HG03575 (cell line): ENCODE measurements around the gene CELF5.
"Not testable (repeated sequence)": the region's sequence is repeated elsewhere in the genome, so short reads cannot be mapped to it uniquely, and the experiment has no call there.

ENCODE experiments used
- ATAC-seq: cut with Tn5 transposase; IDR thresholded peaks from one replicate; pipeline ENCODE4 v1.9.1; 2021; ENCODE audit not compliant: unreplicated experiment, insufficient number of reproducible peaks, low FRiP score; ENCODE audit errors: extremely low read depth

The CELF5 gene

GRCh38 chr19:3283886-3284657 is 59.6 kb downstream of the CELF5 start:
- no peak for ATAC-seq

- ATAC-seq: no peak
Observed at GRCh38 chr19:3284759-3285646, 60.5 kb downstream of the CELF5 start.

GRCh38 chr19:3285647-3286176 is 61.3 kb downstream of the CELF5 start:
- ATAC-seq: no peak

GRCh38 chr19:3287814-3288213 is 63.4 kb downstream of the CELF5 start:
- ATAC-seq: no peak

GRCh38 chr19:3288437-3288836 is 64.0 kb downstream of the CELF5 start:
- not testable (repeated sequence) for ATAC-seq

- no peak for ATAC-seq
Observed at GRCh38 chr19:3289971-3290569, 65.6 kb downstream of the CELF5 start.

GRCh38 chr19:3290858-3291257 is 66.4 kb downstream of the CELF5 start:
- ATAC-seq: not testable (repeated sequence)

GRCh38 chr19:3291644-3292043 is 67.2 kb downstream of the CELF5 start:
- ATAC-seq: no peak

GRCh38 chr19:3292958-3293529 is 68.6 kb downstream of the CELF5 start:
- no peak for ATAC-seq

GRCh38 chr19:3293560-3293959 is 69.1 kb downstream of the CELF5 start:
- ATAC-seq: no peak

- ATAC-seq: no peak
Observed at GRCh38 chr19:3294080-3294850, 69.8 kb downstream of the CELF5 start.

GRCh38 chr19:3295581-3295980 is 71.1 kb downstream of the CELF5 start:
- ATAC-seq: no peak

- ATAC-seq: no peak
Observed at GRCh38 chr19:3296034-3296433, 71.6 kb downstream of the CELF5 start.

- no peak for ATAC-seq
Observed at GRCh38 chr19:3296446-3296845, 72.0 kb downstream of the CELF5 start.

- no peak for ATAC-seq
Observed at GRCh38 chr19:3298853-3299449, 74.5 kb downstream of the CELF5 start.

GRCh38 chr19:3300566-3300965 is 76.1 kb downstream of the CELF5 start:
- not testable (repeated sequence) for ATAC-seq

GRCh38 chr19:3302755-3303154 is 78.3 kb downstream of the CELF5 start:
- no peak for ATAC-seq

GRCh38 chr19:3304871-3305423 is 80.5 kb downstream of the CELF5 start:
- no peak for ATAC-seq
